Calu3 (cell line): Measurements from ENCODE around the gene IL22RA1. TPM values are rescaled to one million over a fixed set of nuclear protein-coding genes. Genes with fewer than 3 reads are reported as not detected.

Experiments used
- BruUV-seq: library from RNA; stranded (reverse); fragments of 400-500 nt; replicated peaks from 2 replicates; lab custom pipeline; 2021; lab: Mats Ljungman, UMichigan
- CTCF ChIA-PET: fragments of 300-600 bp; sonication (Branson Sonifier 250); formaldehyde crosslinking; loops from one replicate; lab custom pipeline; 2022; ENCODE audit warnings: antibody characterized with exemption; lab: Charles Lee
- DNase-seq: peaks from one replicate; pipeline ENCODE4 v3.0.0; 2022
- H3K27ac Mint-ChIP-seq: one replicate; pipeline ENCODE4 v1.8.0; 2022; ENCODE audit warnings: mixed read lengths; ENCODE audit not compliant: unreplicated experiment
- H3K27me3 Mint-ChIP-seq: one replicate; pipeline ENCODE4 v1.8.0; 2022; ENCODE audit warnings: mixed read lengths; ENCODE audit not compliant: unreplicated experiment
- H3K36me3 Mint-ChIP-seq: one replicate; pipeline ENCODE4 v1.8.0; 2022; ENCODE audit warnings: mild to moderate bottlenecking, moderate library complexity, mixed read lengths; ENCODE audit not compliant: insufficient read depth, unreplicated experiment
- H3K4me1 Mint-ChIP-seq: one replicate; pipeline ENCODE4 v1.8.0; 2022; ENCODE audit warnings: mild to moderate bottlenecking, low read depth, mixed read lengths; ENCODE audit not compliant: unreplicated experiment
- H3K4me3 Mint-ChIP-seq: one replicate; pipeline ENCODE4 v1.8.0; 2022; ENCODE audit warnings: mild to moderate bottlenecking, low read depth, moderate library complexity, mixed read lengths; ENCODE audit not compliant: unreplicated experiment
- H3K9me3 Mint-ChIP-seq: one replicate; pipeline ENCODE4 v1.8.0; 2022; ENCODE audit warnings: low read depth, mixed read lengths; ENCODE audit not compliant: unreplicated experiment
- CTCF ChIP-seq: fragments of 200-600 bp; IDR thresholded peaks from one replicate; pipeline ENCODE4 v1.8.0; 2022; ENCODE audit warnings: antibody characterized with exemption; ENCODE audit not compliant: unreplicated experiment
- intact Hi-C: fragments of 100-400 bp; cut with micrococcal nuclease; formaldehyde crosslinking; loops from one replicate; pipeline ENCODE4 v1.10.0; 2022; ENCODE audit not compliant: unreplicated experiment
- total RNA-seq: library from RNA; stranded (reverse); gene quantifications from 2 replicates; pipeline ENCODE4 v1.2.3, GENCODE V29; 2022

IL22RA1 gene
- total RNA-seq, 1 experiment from 2014 or later, result 1.3 TPM

GRCh38 chr1:24114753-24115152, 28.2 kb downstream of the IL22RA1 start:
- CTCF ChIA-PET, result interaction anchor here (0.6 kb wide), 1 partner anchor 36 kb away, joined by 4 read pairs; no protein-coding TSS in a partner anchor
- Mint-ChIP-seq H3K4me1 (peaks cover 10% of the 10 kb centered on the region), H3K36me3 (peaks cover 5% of the 10 kb centered on the region), H3K27ac (no peak overlapping the region), H3K27me3 (no peaks in the 10 kb centered on the region), H3K9me3 (no peaks in the 10 kb centered on the region), H3K4me3 (no peak overlapping the region)
- intact Hi-C loops, result no loop called here
- no TSS peak for BruUV-seq
- no peak for DNase-seq
- TF ChIP-seq CTCF, result no peak

GRCh38 chr1:24113641-24114033, 29.3 kb downstream of the IL22RA1 start:
- no peak overlapping the region for H3K4me3 Mint-ChIP-seq
- DNase-seq, result no peak
- BruUV-seq, result no TSS peak
- TF ChIP-seq CTCF, result no peak
- H3K9me3 Mint-ChIP-seq, result no peaks in the 10 kb centered on the region
- H3K27ac Mint-ChIP-seq, result no peak overlapping the region
- peaks cover 5% of the 10 kb centered on the region for H3K36me3 Mint-ChIP-seq
- H3K4me1 Mint-ChIP-seq, result peaks cover 15% of the 10 kb centered on the region
- CTCF ChIA-PET, result no interaction called here
- H3K27me3 Mint-ChIP-seq, result no peaks in the 10 kb centered on the region
- intact Hi-C loops, result loop anchor here (2.0 kb wide), 1 partner anchor 43 kb away; no protein-coding TSS in a partner anchor

GRCh38 chr1:24111996-24112779, 30.8 kb downstream of the IL22RA1 start, which contains the start of gene MYOM3:
TSS of gene MYOM3 (minus strand) at chr1:24112135. CDS start at chr1:24108636, 3,499 bp downstream.
- CTCF ChIA-PET, result interaction anchor here (0.6 to 0.8 kb wide), 2 partner anchors 12 to 41 kb away, joined by 3 to 5 read pairs; no protein-coding TSS in a partner anchor
- Mint-ChIP-seq H3K4me1 (peaks cover 6% of the 10 kb centered on the region), H3K9me3 (no peaks in the 10 kb centered on the region), H3K27me3 (no peaks in the 10 kb centered on the region), H3K36me3 (peaks cover 5% of the 10 kb centered on the region), H3K27ac (no peak within 1 kb of the TSS), H3K4me3 (no peak within 1 kb of the TSS)
- intact Hi-C loops, result loop anchor here (2.0 kb wide), 1 partner anchor 41 kb away; no protein-coding TSS in a partner anchor
- DNase-seq, result peak; percentile 63
- BruUV-seq, result no TSS peak
- TF ChIP-seq CTCF, result no peak

- intact Hi-C loops, result no loop called here
- H3K36me3 Mint-ChIP-seq, result peaks cover 5% of the 10 kb centered on the region
- DNase-seq, result no peak
Observed at GRCh38 chr1:24111262-24111995, 31.5 kb downstream of the IL22RA1 start.

More at GRCh38 chr1:24111262-24111995, 31.5 kb downstream of the IL22RA1 start:
- Mint-ChIP-seq H3K9me3 (no peaks in the 10 kb centered on the region), H3K4me1 (peaks cover 5% of the 10 kb centered on the region), H3K4me3 (no peak overlapping the region), H3K27ac (no peak overlapping the region), H3K27me3 (no peaks in the 10 kb centered on the region)
- BruUV-seq, result no TSS peak
- TF ChIP-seq CTCF, result no peak
- CTCF ChIA-PET, result interaction anchor here (0.6 kb wide), 1 partner anchor 41 kb away, joined by 3 read pairs; no protein-coding TSS in a partner anchor
